C4-2B (cell line): ENCODE results near the gene CD86.

Experiments
- H3K27ac ChIP-seq: fragments of 450-650 bp; 2 replicates; pipeline ENCODE4 v1.5.1; 2017
- CTCF ChIP-seq: fragments of 450-650 bp; conservative IDR thresholded peaks from 2 replicates; pipeline ENCODE4 v1.5.1; 2017; ENCODE audit warnings: mild to moderate bottlenecking
- ZFX ChIP-seq: fragments of 450-650 bp; IDR thresholded peaks from 2 replicates; pipeline ENCODE4 v1.6.1; 2017

Gene CD86, protein sequence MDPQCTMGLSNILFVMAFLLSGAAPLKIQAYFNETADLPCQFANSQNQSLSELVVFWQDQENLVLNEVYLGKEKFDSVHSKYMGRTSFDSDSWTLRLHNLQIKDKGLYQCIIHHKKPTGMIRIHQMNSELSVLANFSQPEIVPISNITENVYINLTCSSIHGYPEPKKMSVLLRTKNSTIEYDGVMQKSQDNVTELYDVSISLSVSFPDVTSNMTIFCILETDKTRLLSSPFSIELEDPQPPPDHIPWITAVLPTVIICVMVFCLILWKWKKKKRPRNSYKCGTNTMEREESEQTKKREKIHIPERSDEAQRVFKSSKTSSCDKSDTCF

DNA sequence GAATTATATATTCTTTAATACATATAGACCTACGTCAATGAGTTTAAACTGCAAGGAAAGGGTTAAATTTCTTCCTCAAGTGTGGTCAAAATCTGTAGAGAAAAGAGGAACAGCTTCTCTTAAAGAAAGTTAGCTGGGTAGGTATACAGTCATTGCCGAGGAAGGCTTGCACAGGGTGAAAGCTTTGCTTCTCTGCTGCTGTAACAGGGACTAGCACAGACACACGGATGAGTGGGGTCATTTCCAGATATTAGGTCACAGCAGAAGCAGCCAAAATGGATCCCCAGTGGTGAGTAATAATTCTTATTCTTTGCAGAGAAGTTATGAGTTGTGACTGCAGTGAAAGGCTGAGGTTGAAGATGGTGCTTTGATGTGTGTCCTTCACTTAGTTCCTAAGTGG lies at the start of gene CD86:
Gene CD86 (plus strand): TSS at position 148 of the 400 bp plus-strand sequence. CDS start 128 bp downstream, at position 276.
- no peak for TF ChIP-seq CTCF
- no peak for TF ChIP-seq ZFX
- H3K27ac ChIP-seq = no peak within 1 kb of the TSS

GRCh38 chr3:122006267-122006666 lies 48.9 kb upstream of the CD86 start:
- H3K27ac ChIP-seq = no peak overlapping the region
- TF ChIP-seq CTCF (no peak), ZFX (no peak)

DNA sequence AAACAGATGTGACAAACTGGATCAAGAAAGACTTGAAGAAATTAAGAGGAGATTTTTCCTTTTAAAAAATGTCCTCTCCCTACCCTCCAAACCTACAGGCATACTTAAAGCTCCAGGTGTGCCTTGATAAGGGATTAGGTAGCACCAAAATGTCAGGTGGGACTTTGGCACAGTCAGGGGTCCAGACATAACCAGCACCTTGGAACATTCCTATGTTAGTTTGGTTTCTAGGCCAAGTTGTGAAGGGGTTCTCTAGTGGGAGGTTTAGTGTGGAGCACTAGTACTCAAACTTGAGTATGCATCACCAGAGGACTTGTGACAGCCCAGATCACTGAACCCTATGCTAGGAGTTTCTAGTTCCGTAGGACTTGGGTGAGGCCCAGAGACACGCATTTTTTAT lies 47.0 kb upstream of the CD86 start:
- TF ChIP-seq ZFX (no peak), CTCF (no peak)

GRCh38 chr3:122010506-122010905 lies 44.7 kb upstream of the CD86 start:
- no peak overlapping the region for H3K27ac ChIP-seq
- TF ChIP-seq ZFX = no peak
- TF ChIP-seq CTCF = no peak

More for the DNA sequence above, 47.0 kb upstream of the CD86 start:
- H3K27ac ChIP-seq = no peak overlapping the region

GRCh38 chr3:122011396-122011795 lies 43.8 kb upstream of the CD86 start:
- no peak overlapping the region for H3K27ac ChIP-seq
- TF ChIP-seq ZFX (no peak), CTCF (no peak)

DNA sequence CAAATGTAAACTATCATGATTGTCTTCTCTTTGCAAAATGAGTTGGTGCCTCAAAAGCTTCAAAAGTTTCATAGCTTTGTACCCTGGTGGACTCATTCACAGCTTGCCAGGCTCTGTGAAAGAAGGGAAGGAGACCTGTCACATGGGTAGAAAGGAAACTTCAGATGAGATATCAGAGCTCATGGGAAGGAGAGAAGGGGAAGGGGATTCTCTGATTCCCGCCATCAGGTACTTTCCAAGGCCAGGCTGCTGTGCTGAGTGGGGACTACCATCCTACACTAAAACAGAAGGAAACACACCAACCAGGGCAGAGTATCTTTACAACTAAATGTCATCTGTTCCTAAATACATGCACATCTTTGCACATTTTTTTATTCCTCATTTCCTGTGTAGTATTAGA lies 42.3 kb upstream of the CD86 start:
- TF ChIP-seq ZFX = no peak
- no peak for TF ChIP-seq CTCF
- no peak overlapping the region for H3K27ac ChIP-seq

DNA sequence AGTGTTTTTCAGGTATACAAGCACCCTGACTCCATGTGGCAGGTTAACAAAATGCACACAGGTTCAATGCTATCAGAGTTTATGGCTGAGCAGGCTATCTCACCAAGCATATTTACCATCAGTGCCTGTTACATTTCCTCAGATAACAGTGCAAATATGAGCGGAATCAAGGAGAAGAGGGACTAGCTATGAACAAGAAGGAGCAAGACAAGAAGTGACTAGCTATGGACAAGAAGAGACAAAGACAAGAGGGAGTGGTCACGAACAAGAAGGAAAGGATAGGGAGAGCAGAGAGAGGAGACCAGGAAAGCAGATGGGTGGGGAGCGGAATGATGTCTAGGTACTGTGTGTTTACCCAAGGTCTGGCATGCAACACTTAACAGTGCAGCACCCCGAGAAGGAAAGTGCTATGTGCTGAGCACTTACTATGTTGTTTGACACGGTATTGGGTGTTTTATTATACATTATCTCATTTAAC lies 41.7 kb upstream of the CD86 start:
- TF ChIP-seq CTCF = no peak
- TF ChIP-seq ZFX = no peak
- no peak overlapping the region for H3K27ac ChIP-seq
